GM20431 (cell line): ENCODE results near the gene SLC26A1.
"Not testable (repeated sequence)": the region's sequence is repeated elsewhere in the genome, so short reads cannot be mapped to it uniquely, and the experiment has no call there.

Source experiments
- in situ Hi-C: fragments of 300-500 bp; cut with MseI, MboI; formaldehyde crosslinking; loops from one replicate; pipeline ENCODE4 v1.15.0; 2020; ENCODE audit warnings: low sequenced_read_pairs; ENCODE audit not compliant: unreplicated experiment

SLC26A1 gene

GRCh38 chr4:1000686-1001260 lies 7.6 kb upstream of the SLC26A1 start:
- in situ Hi-C loops = no loop called here

- in situ Hi-C loops = no loop called here
Measured at GRCh38 chr4:999882-1000425, 6.8 kb upstream of the SLC26A1 start.

GRCh38 chr4:999240-999863 lies 6.1 kb upstream of the SLC26A1 start:
- in situ Hi-C loops = not testable (repeated sequence)

- in situ Hi-C loops = no loop called here
Measured at GRCh38 chr4:998096-998691, 5.0 kb upstream of the SLC26A1 start.

GRCh38 chr4:997375-998071 lies 4.3 kb upstream of the SLC26A1 start:
- in situ Hi-C loops = no loop called here

GRCh38 chr4:996997-997374 lies 3.8 kb upstream of the SLC26A1 start:
- in situ Hi-C loops = no loop called here

- in situ Hi-C loops = no loop called here
Measured at GRCh38 chr4:996030-996996, 3.1 kb upstream of the SLC26A1 start.

GRCh38 chr4:995311-996026 lies 2.3 kb upstream of the SLC26A1 start:
- in situ Hi-C loops = no loop called here

GRCh38 chr4:992297-993110 lies 700 bp downstream of the SLC26A1 start:
- in situ Hi-C loops = no loop called here

GRCh38 chr4:991451-992296 lies 1.5 kb downstream of the SLC26A1 start:
- in situ Hi-C loops = no loop called here

GRCh38 chr4:990746-991367 lies 2.3 kb downstream of the SLC26A1 start:
- in situ Hi-C loops = no loop called here

- in situ Hi-C loops = no loop called here
Measured at GRCh38 chr4:989722-990471, 3.3 kb downstream of the SLC26A1 start.

- in situ Hi-C loops = no loop called here
Measured at GRCh38 chr4:988726-989721, 4.2 kb downstream of the SLC26A1 start.

GRCh38 chr4:987624-988513 lies 5.3 kb downstream of the SLC26A1 start:
- in situ Hi-C loops = no loop called here
